Natural killer cell treated with Interleukin-12 subunit alpha and Interleukin-12 subunit beta and Interleukin-15 and Interleukin-18, amount 100 ng/mL, for 72 hours (primary cell): Measurements from ENCODE around the gene NPTX1. TPM values are rescaled to one million over a fixed set of nuclear protein-coding genes. Genes with fewer than 3 reads are reported as not detected.

Experiments
- ATAC-seq, 2 donors: fragments of 150-1000 bp; cut with Tn5 transposase in 1 of 2; sonication (Bioruptor Pico), chemical (Tn5 transposase) in 1 of 2; 2 replicates each; pipeline ENCODE4 v1.10.0; 2021
- DNase-seq: peaks from one replicate; pipeline ENCODE4 v3.0.0; 2022; ENCODE audit warnings: low spot score
- H3K27ac Mint-ChIP-seq, 2 donors: 1 replicate in 1 of 2; 2 replicates in 1 of 2; pipeline ENCODE4 v1.8.0; 2022; ENCODE audit warnings: mixed read lengths in 2 of 2, mild to moderate bottlenecking in 1 of 2, moderate library complexity in 1 of 2
- H3K27me3 Mint-ChIP-seq, 2 donors: 1 replicate in 1 of 2; 2 replicates in 1 of 2; pipeline ENCODE4 v1.8.0; 2022; ENCODE audit warnings: mixed read lengths in 2 of 2
- H3K36me3 Mint-ChIP-seq: one replicate; pipeline ENCODE4 v1.8.0; 2022; ENCODE audit warnings: mixed read lengths
- H3K4me1 Mint-ChIP-seq, 2 donors: 1 replicate in 1 of 2; 2 replicates in 1 of 2; pipeline ENCODE4 v1.8.0; 2022; ENCODE audit warnings: low read depth in 2 of 2, mixed read lengths in 2 of 2, mild to moderate bottlenecking in 1 of 2
- H3K4me3 Mint-ChIP-seq: one replicate; pipeline ENCODE4 v1.8.0; 2022; ENCODE audit warnings: mixed read lengths
- H3K9me3 Mint-ChIP-seq: 2 replicates; pipeline ENCODE4 v1.8.0; 2022; ENCODE audit warnings: mixed read lengths
- total RNA-seq, 2 donors: library from RNA; stranded (reverse); gene quantifications; one replicate each; pipeline ENCODE4 v1.2.3, GENCODE V29; 2022

Gene NPTX1
- total RNA-seq, 2 donors from 2014 or later, result 0.38 to 0.92 TPM

GRCh38 chr17:80498920-80499410 is 22.6 kb upstream of the NPTX1 start:
- H3K9me3 Mint-ChIP-seq, result no peaks in the 10 kb centered on the region
- no peaks in the 10 kb centered on the region for H3K36me3 Mint-ChIP-seq
- ATAC-seq, result peak in 1 of 2 donors; percentile 10
- peaks cover 4 to 10% of the 10 kb centered on the region in 2 donors for H3K4me1 Mint-ChIP-seq
- peak; percentile 56 for DNase-seq
- H3K27me3 Mint-ChIP-seq, result peaks cover 5% of the 10 kb centered on the region in 2 donors
- no peak overlapping the region for H3K4me3 Mint-ChIP-seq
- no peak overlapping the region for H3K27ac Mint-ChIP-seq

GRCh38 chr17:80498242-80498919 is 22.0 kb upstream of the NPTX1 start:
- H3K27ac Mint-ChIP-seq, result no peak overlapping the region
- H3K4me1 Mint-ChIP-seq, result peaks cover 4 to 10% of the 10 kb centered on the region in 2 donors
- H3K27me3 Mint-ChIP-seq, result peaks cover 5% of the 10 kb centered on the region in 2 donors
- H3K36me3 Mint-ChIP-seq, result no peaks in the 10 kb centered on the region
- DNase-seq (peak; percentile 18), ATAC-seq (no peak)
- no peak overlapping the region for H3K4me3 Mint-ChIP-seq
- no peaks in the 10 kb centered on the region for H3K9me3 Mint-ChIP-seq

- peaks cover 5 to 7% of the 10 kb centered on the region in 2 donors for H3K27me3 Mint-ChIP-seq
- no peak overlapping the region for H3K27ac Mint-ChIP-seq
- DNase-seq (no peak), ATAC-seq (peak in 1 of 2 donors; percentile 3)
- H3K36me3 Mint-ChIP-seq, result no peaks in the 10 kb centered on the region
- peaks cover 4 to 10% of the 10 kb centered on the region in 2 donors for H3K4me1 Mint-ChIP-seq
- H3K4me3 Mint-ChIP-seq, result no peak overlapping the region
- no peaks in the 10 kb centered on the region for H3K9me3 Mint-ChIP-seq
These were observed 21.4 kb upstream of the NPTX1 start for GRCh38 chr17:80497726-80498241.

- H3K27ac Mint-ChIP-seq, result no peak overlapping the region
- DNase-seq (peak; percentile 20), ATAC-seq (no peak)
- H3K9me3 Mint-ChIP-seq, result no peaks in the 10 kb centered on the region
- H3K4me3 Mint-ChIP-seq, result no peak overlapping the region
- H3K4me1 Mint-ChIP-seq, result peaks cover 4 to 10% of the 10 kb centered on the region in 2 donors
- H3K36me3 Mint-ChIP-seq, result no peaks in the 10 kb centered on the region
- peaks cover 12 to 16% of the 10 kb centered on the region in 2 donors for H3K27me3 Mint-ChIP-seq
These were observed 18.1 kb upstream of the NPTX1 start for GRCh38 chr17:80494547-80494946.

- Mint-ChIP-seq H3K36me3 (no peaks in the 10 kb centered on the region), H3K4me3 (no peak overlapping the region), H3K9me3 (no peaks in the 10 kb centered on the region), H3K27ac (no peak overlapping the region), H3K27me3 (peaks cover 12 to 14% of the 10 kb centered on the region in 2 donors), H3K4me1 (peaks cover 0 to 4% of the 10 kb centered on the region in 2 donors)
- no peak for DNase-seq
- no peak for ATAC-seq
These were observed 16.1 kb upstream of the NPTX1 start for GRCh38 chr17:80492343-80493136.

- H3K36me3 Mint-ChIP-seq, result no peaks in the 10 kb centered on the region
- no peak overlapping the region for H3K27ac Mint-ChIP-seq
- no peak overlapping the region for H3K4me3 Mint-ChIP-seq
- ATAC-seq (no peak), DNase-seq (no peak)
- H3K9me3 Mint-ChIP-seq, result no peaks in the 10 kb centered on the region
- H3K4me1 Mint-ChIP-seq, result no peaks in the 10 kb centered on the region
- H3K27me3 Mint-ChIP-seq, result peaks cover 7 to 15% of the 10 kb centered on the region in 2 donors
These were observed 15.3 kb upstream of the NPTX1 start for GRCh38 chr17:80491478-80492342.

GRCh38 chr17:80487511-80487910 is 11.1 kb upstream of the NPTX1 start:
- H3K27ac Mint-ChIP-seq, result no peak overlapping the region
- H3K9me3 Mint-ChIP-seq, result no peaks in the 10 kb centered on the region
- peaks cover 16 to 19% of the 10 kb centered on the region in 2 donors for H3K27me3 Mint-ChIP-seq
- H3K4me3 Mint-ChIP-seq, result no peak overlapping the region
- no peaks in the 10 kb centered on the region for H3K36me3 Mint-ChIP-seq
- no peaks in the 10 kb centered on the region for H3K4me1 Mint-ChIP-seq
- DNase-seq (no peak), ATAC-seq (no peak)

- no peak overlapping the region for H3K4me3 Mint-ChIP-seq
- H3K36me3 Mint-ChIP-seq, result no peaks in the 10 kb centered on the region
- ATAC-seq (no peak), DNase-seq (no peak)
- no peak overlapping the region for H3K27ac Mint-ChIP-seq
- H3K4me1 Mint-ChIP-seq, result no peaks in the 10 kb centered on the region
- peaks cover 19 to 24% of the 10 kb centered on the region in 2 donors for H3K27me3 Mint-ChIP-seq
- H3K9me3 Mint-ChIP-seq, result no peaks in the 10 kb centered on the region
These were observed 10.3 kb upstream of the NPTX1 start for GRCh38 chr17:80486692-80487091.

- no peak overlapping the region for H3K4me3 Mint-ChIP-seq
- H3K9me3 Mint-ChIP-seq, result no peaks in the 10 kb centered on the region
- H3K27ac Mint-ChIP-seq, result no peak overlapping the region
- H3K4me1 Mint-ChIP-seq, result no peaks in the 10 kb centered on the region
- no peaks in the 10 kb centered on the region for H3K36me3 Mint-ChIP-seq
- DNase-seq (no peak), ATAC-seq (peak in 1 of 2 donors; percentile 52)
- H3K27me3 Mint-ChIP-seq, result peaks cover 19 to 26% of the 10 kb centered on the region in 2 donors
These were observed 9.4 kb upstream of the NPTX1 start for GRCh38 chr17:80485846-80486245.

GRCh38 chr17:80482555-80483308 is 6.3 kb upstream of the NPTX1 start:
- no peaks in the 10 kb centered on the region for H3K9me3 Mint-ChIP-seq
- H3K4me1 Mint-ChIP-seq, result peaks cover 0 to 2% of the 10 kb centered on the region in 2 donors
- no peaks in the 10 kb centered on the region for H3K36me3 Mint-ChIP-seq
- DNase-seq (no peak), ATAC-seq (no peak)
- peaks cover 26 to 33% of the 10 kb centered on the region in 2 donors for H3K27me3 Mint-ChIP-seq
- no peak overlapping the region for H3K4me3 Mint-ChIP-seq
- no peak overlapping the region for H3K27ac Mint-ChIP-seq

- DNase-seq, result no peak
- peaks cover 0 to 2% of the 10 kb centered on the region in 2 donors for H3K4me1 Mint-ChIP-seq
- peaks cover 26 to 31% of the 10 kb centered on the region in 2 donors for H3K27me3 Mint-ChIP-seq
These were observed 5.6 kb upstream of the NPTX1 start for GRCh38 chr17:80482058-80482318.

GRCh38 chr17:80481284-80482057 is 5.1 kb upstream of the NPTX1 start:
- Mint-ChIP-seq H3K36me3 (no peaks in the 10 kb centered on the region), H3K9me3 (no peaks in the 10 kb centered on the region), H3K27ac (no peak overlapping the region), H3K4me3 (no peak overlapping the region), H3K4me1 (peaks cover 0 to 2% of the 10 kb centered on the region in 2 donors), H3K27me3 (peaks cover 26 to 31% of the 10 kb centered on the region in 2 donors)
- DNase-seq, result no peak
- ATAC-seq, result no peak

More at GRCh38 chr17:80482058-80482318, 5.6 kb upstream of the NPTX1 start:
- Mint-ChIP-seq H3K9me3 (no peaks in the 10 kb centered on the region), H3K4me3 (no peak overlapping the region), H3K27ac (no peak overlapping the region), H3K36me3 (no peaks in the 10 kb centered on the region)
- peak in 1 of 2 donors; percentile 22 for ATAC-seq
